GM18907 (cell line): ENCODE data around the gene OXA1L.
"Not testable (repeated sequence)": the region's sequence is repeated elsewhere in the genome, so short reads cannot be mapped to it uniquely, and the experiment has no call there.

Experiments used
- ATAC-seq: cut with Tn5 transposase; IDR thresholded peaks from one replicate; pipeline ENCODE4 v1.9.1; 2021; ENCODE audit warnings: mild to moderate bottlenecking, moderate library complexity; ENCODE audit not compliant: unreplicated experiment

Gene OXA1L

GRCh38 chr14:22797017-22797917 is 30.8 kb downstream of the OXA1L start:
- no peak for ATAC-seq

GRCh38 chr14:22798528-22798927 is 32.0 kb downstream of the OXA1L start:
- ATAC-seq = no peak

- no peak for ATAC-seq
These were observed 33.9 kb downstream of the OXA1L start for GRCh38 chr14:22800346-22800745.

GRCh38 chr14:22801716-22802115 is 35.2 kb downstream of the OXA1L start:
- ATAC-seq = no peak

- ATAC-seq = peak; percentile 52
These were observed 36.6 kb downstream of the OXA1L start for GRCh38 chr14:22802860-22803686.

GRCh38 chr14:22803687-22803974 is 37.1 kb downstream of the OXA1L start:
- peak; percentile 41 for ATAC-seq

- not testable (repeated sequence) for ATAC-seq
These were observed 38.7 kb downstream of the OXA1L start for GRCh38 chr14:22805235-22805634.

GRCh38 chr14:22807432-22808087 is 41.1 kb downstream of the OXA1L start:
- ATAC-seq = no peak

- ATAC-seq = no peak
These were observed 42.1 kb downstream of the OXA1L start for GRCh38 chr14:22808388-22809209.

GRCh38 chr14:22811722-22812121 is 45.2 kb downstream of the OXA1L start:
- ATAC-seq = no peak

GRCh38 chr14:22812744-22813143 is 46.3 kb downstream of the OXA1L start:
- no peak for ATAC-seq

- ATAC-seq = no peak
These were observed 46.7 kb downstream of the OXA1L start for GRCh38 chr14:22813145-22813544.

- ATAC-seq = no peak
These were observed 47.9 kb downstream of the OXA1L start for GRCh38 chr14:22814373-22814772.

- ATAC-seq = no peak
These were observed 48.6 kb downstream of the OXA1L start, which contains the start of gene SLC7A7 for GRCh38 chr14:22814941-22815713. Gene SLC7A7, minus strand, starts transcription at chr14:22815435. Its CDS starts 2,037 bp downstream, at chr14:22813398.

GRCh38 chr14:22819151-22819988 is 52.9 kb downstream of the OXA1L start:
- no peak for ATAC-seq

GRCh38 chr14:22820731-22821130 is 54.2 kb downstream of the OXA1L start:
- no peak for ATAC-seq

GRCh38 chr14:22821193-22822015 is 54.9 kb downstream of the OXA1L start:
- ATAC-seq = no peak

- no peak for ATAC-seq
These were observed 55.6 kb downstream of the OXA1L start for GRCh38 chr14:22822016-22822570.
